Astrocyte (in vitro differentiated cells and primary cell): Measurements from ENCODE around the gene ZNF775. TPM values are rescaled to one million over a fixed set of nuclear protein-coding genes. Genes with fewer than 3 reads are reported as not detected.

Experiments
- DNase-seq: peaks from one replicate; pipeline ENCODE4 v3.0.0-alpha.2; 2010; ENCODE audit warnings: low read depth
- FAIRE-seq: peaks from 2 replicates; lab custom pipeline; 2011; peaks lifted over from hg19 to GRCh38; lab: Jason Lieb, UNC
- H2AFZ ChIP-seq: 2 replicates; pipeline ENCODE4 v1.6.0; 2012; ENCODE audit warnings: low read depth, low read length, inconsistent platforms
- H3K27ac ChIP-seq: 2 replicates; pipeline ENCODE4 v1.5.1; 2011; ENCODE audit warnings: low read depth, low read length, inconsistent platforms
- H3K27me3 ChIP-seq: 2 replicates; pipeline ENCODE4 v1.6.0; 2011; ENCODE audit warnings: low read length, inconsistent platforms; ENCODE audit not compliant: insufficient read depth
- H3K36me3 ChIP-seq: 2 replicates; pipeline ENCODE4 v1.5.1; 2011; ENCODE audit warnings: low read length, inconsistent platforms; ENCODE audit not compliant: insufficient read depth
- H3K4me1 ChIP-seq: 2 replicates; pipeline ENCODE4 v1.5.1; 2011; ENCODE audit warnings: low read length, inconsistent platforms; ENCODE audit not compliant: insufficient read depth
- H3K4me2 ChIP-seq: 2 replicates; pipeline ENCODE4 v1.6.0; 2012; ENCODE audit warnings: low read length, inconsistent platforms
- H3K4me3 ChIP-seq: 2 replicates; pipeline ENCODE4 v1.5.1; 2011; ENCODE audit warnings: low read depth, mild to moderate bottlenecking, low read length, inconsistent platforms; ENCODE audit not compliant: insufficient read depth
- H3K79me2 ChIP-seq: 2 replicates; pipeline ENCODE4 v1.6.0; 2012; ENCODE audit warnings: mild to moderate bottlenecking, low read length, inconsistent platforms; ENCODE audit not compliant: insufficient read depth
- H3K9ac ChIP-seq: 2 replicates; pipeline ENCODE4 v1.6.0; 2012; ENCODE audit warnings: mild to moderate bottlenecking, low read length, inconsistent platforms
- H3K9me3 ChIP-seq: 2 replicates; pipeline ENCODE4 v1.5.1; 2012; ENCODE audit warnings: low read depth, mild to moderate bottlenecking, low read length, inconsistent platforms; ENCODE audit not compliant: insufficient read depth
- H4K20me1 ChIP-seq: 2 replicates; pipeline ENCODE4 v1.6.0; 2012; ENCODE audit warnings: low read length, inconsistent platforms; ENCODE audit not compliant: insufficient read depth
- H3K27ac Mint-ChIP-seq: one replicate; pipeline ENCODE4 v1.8.0; 2021; ENCODE audit warnings: mild to moderate bottlenecking, mixed read lengths; ENCODE audit not compliant: unreplicated experiment
- H3K27me3 Mint-ChIP-seq: one replicate; pipeline ENCODE4 v1.8.0; 2021; ENCODE audit warnings: low read depth, mixed read lengths; ENCODE audit not compliant: unreplicated experiment
- H3K36me3 Mint-ChIP-seq: one replicate; pipeline ENCODE4 v1.8.0; 2021; ENCODE audit warnings: low read depth, mixed read lengths; ENCODE audit not compliant: unreplicated experiment
- H3K4me1 Mint-ChIP-seq: one replicate; pipeline ENCODE4 v1.8.0; 2021; ENCODE audit warnings: low read depth, mixed read lengths; ENCODE audit not compliant: unreplicated experiment
- H3K4me3 Mint-ChIP-seq: one replicate; pipeline ENCODE4 v1.8.0; 2021; ENCODE audit warnings: mild to moderate bottlenecking, moderate library complexity, mixed read lengths; ENCODE audit not compliant: unreplicated experiment
- H3K9me3 Mint-ChIP-seq: one replicate; pipeline ENCODE4 v1.8.0; 2021; ENCODE audit warnings: mild to moderate bottlenecking, mixed read lengths; ENCODE audit not compliant: unreplicated experiment
- EZH2 ChIP-seq: IDR thresholded peaks from 2 replicates; pipeline ENCODE4 v1.6.1; 2012; ENCODE audit warnings: mild to moderate bottlenecking, low read length, inconsistent platforms; ENCODE audit not compliant: insufficient read depth
- total RNA-seq: library from RNA; stranded (reverse); gene quantifications from 2 replicates; pipeline ENCODE4 v1.2.1, GENCODE V29; 2021
- TF ChIP-seq, protein P1 (sequence below): IDR thresholded peaks from 2 replicates; pipeline ENCODE4 v1.5.1; 2011; ENCODE audit warnings: low read depth, mild to moderate bottlenecking, inconsistent platforms, low read length, moderate library complexity; ENCODE audit not compliant: insufficient read depth

The ZNF775 gene
- total RNA-seq, 1 donor from 2014 or later = 6.5 TPM

DNA sequence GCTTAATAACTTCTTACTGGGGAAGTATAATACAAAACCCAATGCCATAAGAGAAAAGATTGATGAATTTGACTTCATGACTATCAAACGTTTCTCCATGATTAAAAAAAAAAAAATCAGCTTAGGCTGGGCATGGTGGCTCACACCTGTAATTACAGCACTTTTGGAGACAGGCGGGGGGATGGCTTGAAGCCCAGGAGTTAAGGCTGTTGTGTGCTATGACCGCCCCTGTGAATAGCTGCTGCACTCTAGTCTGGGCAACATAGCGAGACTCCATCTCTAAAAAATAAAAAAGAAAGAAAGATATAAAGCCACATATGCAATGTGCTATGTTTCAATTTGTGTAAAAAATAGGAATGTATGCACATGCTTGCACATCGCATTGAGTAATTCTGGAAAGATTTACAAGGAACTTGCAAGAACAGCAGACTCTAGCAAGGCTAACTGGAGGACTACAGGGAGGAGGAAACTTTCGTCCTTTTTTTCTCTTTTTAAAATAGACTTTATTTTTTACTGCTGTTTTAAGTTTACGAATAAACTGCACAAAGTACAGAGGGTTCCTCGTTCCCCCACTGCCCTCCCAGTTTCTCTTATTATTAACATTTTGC lies 27.4 kb upstream of the ZNF775 start:
- Mint-ChIP-seq H3K4me1 (no peaks in the 10 kb centered on the region), H3K9me3 (peaks cover 3% of the 10 kb centered on the region), H3K4me3 (no peak overlapping the region), H3K27me3 (peaks cover 2% of the 10 kb centered on the region), H3K36me3 (no peaks in the 10 kb centered on the region), H3K27ac (no peak overlapping the region)
- Histone ChIP-seq H3K27me3 (peaks cover 7% of the 10 kb centered on the region), H3K4me1 (no peaks in the 10 kb centered on the region), H3K4me2 (no peak overlapping the region), H3K9ac (no peak overlapping the region), H4K20me1 (no peaks in the 10 kb centered on the region), H2AFZ (no peak overlapping the region), H3K27ac (no peak overlapping the region), H3K4me3 (no peak overlapping the region), H3K36me3 (no peaks in the 10 kb centered on the region), H3K79me2 (no peaks in the 10 kb centered on the region), H3K9me3 (no peaks in the 10 kb centered on the region)
- FAIRE-seq (no peak), DNase-seq (no peak)
- TF ChIP-seq, protein P1, sequence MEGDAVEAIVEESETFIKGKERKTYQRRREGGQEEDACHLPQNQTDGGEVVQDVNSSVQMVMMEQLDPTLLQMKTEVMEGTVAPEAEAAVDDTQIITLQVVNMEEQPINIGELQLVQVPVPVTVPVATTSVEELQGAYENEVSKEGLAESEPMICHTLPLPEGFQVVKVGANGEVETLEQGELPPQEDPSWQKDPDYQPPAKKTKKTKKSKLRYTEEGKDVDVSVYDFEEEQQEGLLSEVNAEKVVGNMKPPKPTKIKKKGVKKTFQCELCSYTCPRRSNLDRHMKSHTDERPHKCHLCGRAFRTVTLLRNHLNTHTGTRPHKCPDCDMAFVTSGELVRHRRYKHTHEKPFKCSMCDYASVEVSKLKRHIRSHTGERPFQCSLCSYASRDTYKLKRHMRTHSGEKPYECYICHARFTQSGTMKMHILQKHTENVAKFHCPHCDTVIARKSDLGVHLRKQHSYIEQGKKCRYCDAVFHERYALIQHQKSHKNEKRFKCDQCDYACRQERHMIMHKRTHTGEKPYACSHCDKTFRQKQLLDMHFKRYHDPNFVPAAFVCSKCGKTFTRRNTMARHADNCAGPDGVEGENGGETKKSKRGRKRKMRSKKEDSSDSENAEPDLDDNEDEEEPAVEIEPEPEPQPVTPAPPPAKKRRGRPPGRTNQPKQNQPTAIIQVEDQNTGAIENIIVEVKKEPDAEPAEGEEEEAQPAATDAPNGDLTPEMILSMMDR = no peak
- TF ChIP-seq EZH2 = no peak

DNA sequence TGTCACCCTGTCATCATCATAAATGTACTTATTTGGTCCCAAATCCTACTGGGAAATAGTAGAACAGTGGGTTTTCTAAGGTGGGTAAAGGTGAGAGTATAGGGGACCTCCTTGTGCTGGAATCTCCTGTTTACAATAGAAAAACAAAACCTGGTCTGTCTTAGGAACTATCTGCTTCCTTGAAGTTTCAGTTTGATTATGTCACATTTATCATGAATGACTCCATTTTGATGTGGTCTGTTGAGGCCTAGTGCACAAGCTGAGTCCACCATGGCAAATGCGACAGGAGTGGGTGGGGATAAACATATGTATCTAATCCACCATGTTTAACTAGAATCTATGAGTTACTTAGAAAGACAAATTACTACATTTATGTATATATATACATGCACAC lies 23.5 kb upstream of the ZNF775 start:
- Histone ChIP-seq H3K4me1 (peaks cover 2% of the 10 kb centered on the region), H3K36me3 (no peaks in the 10 kb centered on the region), H3K4me3 (no peak overlapping the region), H3K9ac (no peak overlapping the region), H4K20me1 (no peaks in the 10 kb centered on the region), H3K27me3 (peaks cover 6% of the 10 kb centered on the region), H3K79me2 (no peaks in the 10 kb centered on the region), H3K4me2 (no peak overlapping the region), H3K9me3 (no peaks in the 10 kb centered on the region), H2AFZ (no peak overlapping the region), H3K27ac (no peak overlapping the region)
- no peaks in the 10 kb centered on the region for H3K4me1 Mint-ChIP-seq
- FAIRE-seq (no peak), DNase-seq (no peak)
- TF ChIP-seq EZH2 = no peak
- TF ChIP-seq, protein P1 = no peak
- no peaks in the 10 kb centered on the region for H3K9me3 Mint-ChIP-seq
- no peak overlapping the region for H3K4me3 Mint-ChIP-seq
- H3K27ac Mint-ChIP-seq = no peak overlapping the region
- no peaks in the 10 kb centered on the region for H3K27me3 Mint-ChIP-seq
- no peaks in the 10 kb centered on the region for H3K36me3 Mint-ChIP-seq

DNA sequence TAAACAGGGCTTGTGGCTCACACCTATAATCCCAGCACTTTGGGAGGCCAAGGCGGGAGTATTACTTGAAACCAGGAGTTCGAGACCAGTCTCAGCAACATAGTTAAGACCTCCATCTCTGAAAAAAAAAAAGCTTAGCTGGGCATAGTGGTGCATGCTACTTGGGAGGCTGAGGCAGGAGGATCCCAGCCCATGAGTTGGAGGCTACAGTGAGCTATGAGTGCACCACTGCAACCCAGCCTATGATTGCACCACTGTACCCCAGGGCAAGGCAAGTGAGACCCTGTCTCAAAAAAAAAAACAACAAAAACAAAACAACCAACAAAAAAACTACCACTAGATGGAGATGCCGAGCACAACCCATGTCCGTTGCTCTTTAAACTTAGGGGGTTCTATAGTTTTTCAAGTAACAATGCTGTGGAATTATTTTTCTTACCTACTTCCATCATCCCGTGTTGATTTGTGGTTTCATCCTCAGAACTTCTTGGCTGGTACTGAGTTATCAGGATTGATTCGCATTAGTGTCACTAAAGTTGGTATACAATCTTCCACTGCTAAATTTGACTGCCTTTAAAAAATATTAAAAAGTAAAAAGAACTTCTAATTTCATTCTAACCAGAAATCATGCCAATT lies 22.7 kb upstream of the ZNF775 start:
- Histone ChIP-seq H3K36me3 (no peaks in the 10 kb centered on the region), H2AFZ (no peak overlapping the region), H3K4me1 (peaks cover 2% of the 10 kb centered on the region), H3K4me3 (no peak overlapping the region), H3K27ac (no peak overlapping the region), H3K27me3 (peaks cover 5% of the 10 kb centered on the region), H3K9me3 (no peaks in the 10 kb centered on the region), H3K9ac (no peak overlapping the region), H4K20me1 (no peaks in the 10 kb centered on the region), H3K79me2 (no peaks in the 10 kb centered on the region), H3K4me2 (no peak overlapping the region)
- DNase-seq = no peak
- TF ChIP-seq, protein P1 = peak; percentile 63
- TF ChIP-seq EZH2 = no peak
- no peaks in the 10 kb centered on the region for H3K9me3 Mint-ChIP-seq
- no peak overlapping the region for H3K4me3 Mint-ChIP-seq
- no peaks in the 10 kb centered on the region for H3K36me3 Mint-ChIP-seq
- H3K4me1 Mint-ChIP-seq = no peaks in the 10 kb centered on the region
- no peaks in the 10 kb centered on the region for H3K27me3 Mint-ChIP-seq
- H3K27ac Mint-ChIP-seq = no peak overlapping the region
- no peak for FAIRE-seq
